ENCODE measurements around the gene UROD.
"Not testable (repeated sequence)": the region's sequence is repeated elsewhere in the genome, so short reads cannot be mapped to it uniquely, and the experiment has no call there.

The UROD gene

DNA sequence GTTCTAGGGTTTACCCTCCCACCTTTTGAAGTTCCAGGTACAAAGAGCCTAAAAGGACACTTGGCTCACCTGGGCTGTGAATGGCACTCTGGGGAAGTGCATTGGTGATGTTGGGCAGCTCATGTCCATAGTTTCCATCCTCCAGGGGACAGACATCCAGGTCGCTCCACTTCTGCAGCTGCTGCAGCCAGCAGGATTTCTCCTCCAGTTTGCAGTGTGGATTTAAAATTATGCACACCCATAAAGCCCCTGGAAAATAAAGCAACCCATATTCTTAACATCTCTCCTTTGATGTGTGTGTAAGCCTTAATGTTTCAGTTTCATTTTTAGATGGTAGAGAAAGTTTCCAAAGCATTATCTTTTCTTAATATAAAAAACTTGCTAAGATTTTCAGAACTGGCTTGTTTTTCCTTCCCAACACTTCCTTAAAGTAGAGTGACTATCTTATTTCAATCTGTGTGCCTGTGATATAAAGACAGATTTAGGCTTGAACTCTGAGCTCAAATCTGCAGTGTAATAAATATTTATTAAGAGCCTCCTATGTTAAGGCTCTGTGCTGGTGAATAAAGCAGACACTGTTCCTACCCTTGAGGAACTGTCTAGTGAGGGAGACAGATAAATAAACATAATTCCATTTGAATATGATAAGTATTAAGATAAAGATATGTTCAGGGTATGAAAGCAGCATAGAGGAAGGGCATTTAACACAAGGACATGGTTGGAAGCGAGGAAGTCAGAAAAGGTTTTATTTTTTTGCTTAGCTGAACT is 39.1 kb downstream of the UROD start:
- Mint-ChIP-seq H3K4me3 (peak overlapping the region; percentile 41 to 43), H3K27ac (peak overlapping the region; percentile 71 to 80), H3K9me3 (no peaks in the 10 kb centered on the region), H3K4me1 (peaks cover 14% of the 10 kb centered on the region), H3K27me3 (no peaks in the 10 kb centered on the region)
- ATAC-seq (peak; percentile 84), DNase-seq (no peak)

DNA sequence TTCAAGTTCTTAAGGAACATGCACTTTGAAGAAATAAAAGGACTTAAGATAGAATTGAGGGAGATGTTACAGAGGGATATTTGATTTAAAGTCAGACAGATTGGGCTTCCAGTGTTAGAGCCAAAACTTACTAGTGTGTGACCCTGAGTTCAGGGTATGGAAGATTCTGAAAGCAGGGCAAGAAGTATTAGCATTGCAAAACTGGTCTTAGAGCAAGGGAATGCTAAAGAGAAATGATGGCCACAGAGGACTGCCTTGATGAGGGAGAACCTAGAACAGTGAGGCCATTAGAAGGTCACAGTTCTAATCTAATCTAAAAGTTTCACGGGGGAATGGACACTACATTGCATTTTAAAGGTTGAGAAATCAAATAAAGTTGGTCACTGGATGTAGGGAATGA is 45.5 kb downstream of the UROD start:
- DNase-seq: no peak
- Mint-ChIP-seq H3K9me3 (no peaks in the 10 kb centered on the region), H3K4me1 (no peaks in the 10 kb centered on the region), H3K4me3 (no peak overlapping the region), H3K27me3 (no peaks in the 10 kb centered on the region), H3K27ac (no peak overlapping the region)
- no peak for ATAC-seq

DNA sequence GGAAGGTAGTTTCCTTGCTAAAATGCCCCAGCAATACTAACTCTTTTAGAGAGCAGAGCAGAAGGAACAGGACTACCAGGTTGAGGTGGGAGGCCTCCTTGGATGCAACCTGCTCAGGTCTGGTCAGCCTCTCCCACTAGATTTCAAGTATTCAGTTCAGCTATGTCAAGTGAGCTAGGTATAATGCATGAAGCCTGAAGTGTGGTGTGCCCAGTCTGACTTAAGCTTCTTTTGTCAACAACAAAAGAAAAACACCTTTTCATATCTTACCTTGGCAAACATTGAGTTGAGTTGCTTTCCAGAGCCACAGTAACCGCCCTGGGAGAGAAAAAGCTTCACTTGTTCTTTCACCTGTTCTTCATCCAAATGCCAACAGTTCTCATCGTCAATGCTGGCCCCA is 47.8 kb downstream of the UROD start:
- no peaks in the 10 kb centered on the region for H3K4me1 Mint-ChIP-seq
- H3K4me3 Mint-ChIP-seq: no peak overlapping the region
- no peak for ATAC-seq
- no peaks in the 10 kb centered on the region for H3K27me3 Mint-ChIP-seq
- no peaks in the 10 kb centered on the region for H3K9me3 Mint-ChIP-seq
- DNase-seq: no peak
- no peak overlapping the region for H3K27ac Mint-ChIP-seq

DNA sequence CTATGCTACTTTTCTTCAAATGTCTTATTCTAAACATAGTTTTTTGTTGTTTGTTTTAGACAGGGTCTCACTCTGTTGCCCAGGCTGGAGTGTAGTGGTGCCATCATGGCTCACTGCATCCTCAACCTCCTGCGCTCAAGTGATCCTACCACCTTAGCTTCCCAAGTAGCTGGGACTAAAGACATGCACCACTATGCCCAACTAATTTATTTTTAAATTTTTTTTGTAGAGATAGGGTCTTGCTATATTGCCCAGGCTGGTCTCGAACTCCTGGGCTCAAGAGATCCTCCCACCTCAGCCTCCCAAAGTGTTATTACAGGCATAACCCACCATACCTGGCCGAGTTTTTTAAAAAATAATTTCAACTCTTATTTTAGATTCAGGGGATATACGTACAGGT is 50.4 kb downstream of the UROD start:
- H3K4me1 Mint-ChIP-seq, H3K27me3 Mint-ChIP-seq, DNase-seq, H3K4me3 Mint-ChIP-seq, ATAC-seq, H3K9me3 Mint-ChIP-seq, H3K27ac Mint-ChIP-seq: not testable (repeated sequence)

DNA sequence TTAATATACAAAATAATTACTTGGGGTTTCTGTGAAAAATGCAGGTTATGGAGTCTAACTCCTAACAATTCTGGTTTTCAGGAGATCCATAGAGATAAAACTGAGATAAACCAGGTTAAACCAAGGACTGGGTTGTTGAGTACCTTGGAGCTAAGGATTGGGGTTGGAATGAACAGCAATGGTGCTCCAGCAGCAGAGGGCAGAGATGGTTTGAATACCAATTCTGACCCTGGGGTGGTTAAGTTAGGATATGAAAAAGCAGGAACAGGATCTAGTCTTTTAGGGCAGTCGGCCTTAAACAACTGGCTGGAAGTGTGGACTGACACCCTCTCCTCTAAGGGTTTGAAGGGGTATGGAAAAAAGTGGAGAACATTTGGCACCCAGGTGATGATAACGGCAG is 53.0 kb downstream of the UROD start:
- no peak overlapping the region for H3K27ac Mint-ChIP-seq
- ATAC-seq: no peak
- no peaks in the 10 kb centered on the region for H3K4me1 Mint-ChIP-seq
- no peak for DNase-seq
- no peaks in the 10 kb centered on the region for H3K27me3 Mint-ChIP-seq
- no peak overlapping the region for H3K4me3 Mint-ChIP-seq
- no peaks in the 10 kb centered on the region for H3K9me3 Mint-ChIP-seq
